ENCODE measurements around the gene PDGFRB.

Gene PDGFRB

DNA sequence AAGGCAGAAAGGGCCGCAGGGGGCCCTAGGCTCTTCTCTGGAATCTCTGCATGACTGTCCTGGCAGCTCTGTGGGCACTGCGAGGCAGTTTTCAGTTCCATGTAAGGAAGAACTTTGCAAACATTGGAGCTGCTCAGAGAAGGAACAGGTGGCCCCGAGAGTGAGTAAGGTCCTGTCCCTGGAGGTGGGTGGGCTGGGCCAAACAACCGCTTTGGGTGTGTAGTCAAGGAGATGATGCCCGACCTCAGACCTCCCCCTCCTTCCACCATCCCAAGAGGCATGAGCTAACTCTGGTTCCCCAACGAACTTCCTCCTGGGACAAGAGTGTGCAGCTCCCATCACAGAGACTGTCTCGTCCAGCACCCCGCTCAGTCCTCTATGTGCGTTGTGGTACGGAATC, 89.8 kb downstream of the PDGFRB start:
- DNase-seq (ENCODE audit: low read depth), result no peak

DNA sequence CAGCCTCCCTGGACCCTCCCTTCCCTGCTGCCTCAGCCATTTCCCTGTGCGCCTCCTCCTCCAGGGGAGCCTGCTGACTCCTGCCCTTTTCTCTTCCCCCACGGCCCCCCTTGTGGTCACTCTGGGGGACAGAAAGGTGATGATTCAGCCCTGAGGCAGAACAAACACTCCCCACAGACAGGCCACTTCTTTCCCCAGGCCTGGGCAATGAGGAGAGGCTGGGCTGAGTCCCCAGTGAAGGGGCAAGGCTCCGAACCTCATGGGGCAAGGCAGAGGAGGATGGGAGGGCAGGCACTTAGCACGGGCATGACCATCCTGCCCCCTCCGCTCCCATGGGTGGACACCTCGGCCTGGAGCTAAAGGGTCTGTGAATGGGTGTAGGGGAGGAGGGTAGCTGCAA, 90.3 kb downstream of the PDGFRB start:
- DNase-seq (ENCODE audit: low read depth), result no peak

- no peak for DNase-seq (ENCODE audit: low read depth)
These were observed 90.9 kb downstream of the PDGFRB start for GRCh38 chr5:150064681-150065220.

Measured in HS-5 (cell line).